NCI-H82 treated with DMSO at 0.1 percent for 48 hours (cell line): ENCODE measurements around the gene FAM47B.

Experiments
- DNase-seq: peaks from one replicate; lab custom pipeline; 2025; ENCODE audit not compliant: unreplicated experiment; lab: John Stamatoyannopoulos, UW

Gene FAM47B

DNA sequence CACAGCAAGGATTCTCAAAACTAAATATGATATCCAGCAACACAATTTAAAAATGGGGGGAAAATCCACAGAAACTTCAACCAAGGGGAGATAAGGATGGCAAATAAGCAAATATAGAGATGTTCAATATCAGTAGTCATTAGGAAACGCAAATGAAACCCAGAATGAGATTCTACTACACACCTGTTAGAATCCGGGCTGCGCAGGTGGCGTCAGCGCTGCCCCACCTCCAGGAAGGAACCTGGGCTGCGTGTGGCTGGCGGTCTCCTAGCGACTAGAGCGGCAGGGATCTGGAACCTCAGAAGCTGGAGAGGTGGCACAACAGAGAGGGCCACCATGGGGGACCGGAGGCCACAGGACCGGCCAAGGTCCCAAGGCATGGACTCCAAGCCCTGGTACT, at the start of gene FAM47B:
Gene FAM47B (plus strand): TSS at position 301 of the 400 bp plus-strand sequence. CDS start 36 bp downstream, at position 337.
- no peak for DNase-seq

DNA sequence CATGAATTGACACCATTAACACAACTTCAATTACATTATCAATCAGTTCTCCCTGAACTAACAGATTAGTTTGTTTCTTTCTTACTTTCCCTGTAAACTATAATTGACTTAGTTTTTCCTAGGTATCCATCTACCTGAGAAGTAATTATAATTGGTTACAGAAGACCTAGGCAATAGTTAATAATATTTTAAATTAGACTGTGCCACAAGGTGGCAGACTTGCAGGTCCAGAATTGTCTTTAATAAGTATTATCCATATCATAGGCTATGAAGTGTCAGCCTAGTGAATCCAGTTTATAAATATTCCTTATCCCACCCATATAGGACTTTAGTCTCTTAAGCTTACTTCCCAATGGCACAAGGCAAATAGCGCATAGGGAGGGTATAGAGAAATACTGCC, 48.9 kb upstream of the FAM47B start:
- no peak for DNase-seq

- DNase-seq, result no peak
Measured at GRCh38 chrX:34900691-34901090, 41.9 kb upstream of the FAM47B start.

DNA sequence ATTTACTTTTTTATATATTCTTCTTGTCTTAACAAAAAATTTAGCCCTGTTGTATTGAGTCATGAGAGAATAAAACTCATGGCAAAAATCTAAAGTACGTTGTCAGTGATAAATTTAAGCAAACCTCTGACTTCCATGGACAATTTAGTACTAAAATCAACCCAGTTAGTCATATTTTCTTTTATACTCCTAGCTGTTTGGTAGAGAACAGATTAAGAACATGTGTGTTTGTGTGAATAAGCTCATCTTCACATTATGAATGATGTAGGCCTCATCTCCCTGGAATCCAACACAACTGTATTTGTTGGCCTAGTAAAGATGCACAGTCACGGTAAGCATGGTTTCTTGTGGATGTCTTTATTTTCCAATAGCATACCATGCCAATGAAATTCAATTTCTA, 40.8 kb upstream of the FAM47B start:
- DNase-seq, result no peak

GRCh38 chrX:34903316-34903715, 39.3 kb upstream of the FAM47B start:
- no peak for DNase-seq

DNA sequence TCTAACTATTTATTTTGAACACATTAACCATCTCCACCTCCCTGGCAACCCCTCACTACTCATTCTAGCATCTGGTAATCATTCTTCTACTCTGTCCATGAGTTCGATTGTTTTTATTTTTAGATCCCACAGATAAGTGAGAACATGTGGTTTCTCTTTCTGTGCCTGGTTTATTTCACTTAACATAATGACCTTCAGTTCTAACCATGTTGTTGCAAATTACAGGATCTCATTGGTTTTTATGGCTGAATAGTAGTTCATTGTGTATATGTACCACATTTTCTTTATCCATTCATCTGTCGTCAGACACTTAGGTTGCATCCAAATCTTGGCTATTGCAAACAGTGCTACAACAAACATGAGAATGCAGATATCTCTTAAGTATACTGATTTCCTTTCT, 33.4 kb upstream of the FAM47B start:
- no peak for DNase-seq

- DNase-seq, result no peak
Measured at GRCh38 chrX:34915463-34916225, 27.0 kb upstream of the FAM47B start.

DNA sequence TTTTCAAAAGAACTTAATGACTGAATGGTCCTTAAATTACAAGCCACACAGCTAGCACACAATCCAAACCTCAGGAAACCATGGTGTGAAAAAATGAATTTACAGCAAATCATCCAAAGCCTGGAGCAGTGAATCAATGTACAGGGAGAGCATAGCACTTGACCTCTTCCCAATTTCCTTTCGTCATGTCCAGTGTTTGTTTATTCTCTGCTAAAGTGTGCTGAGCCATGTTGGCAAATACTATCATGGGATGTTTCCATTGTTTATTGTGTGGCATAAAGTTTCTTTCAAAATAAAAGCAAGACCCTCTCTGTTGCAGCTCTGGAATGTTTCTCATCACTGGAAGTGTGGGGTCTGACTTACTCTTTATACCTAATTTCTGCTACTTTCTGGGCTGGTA, 25.4 kb upstream of the FAM47B start:
- DNase-seq, result no peak

GRCh38 chrX:34918091-34918736, 24.4 kb upstream of the FAM47B start:
- no peak for DNase-seq

DNA sequence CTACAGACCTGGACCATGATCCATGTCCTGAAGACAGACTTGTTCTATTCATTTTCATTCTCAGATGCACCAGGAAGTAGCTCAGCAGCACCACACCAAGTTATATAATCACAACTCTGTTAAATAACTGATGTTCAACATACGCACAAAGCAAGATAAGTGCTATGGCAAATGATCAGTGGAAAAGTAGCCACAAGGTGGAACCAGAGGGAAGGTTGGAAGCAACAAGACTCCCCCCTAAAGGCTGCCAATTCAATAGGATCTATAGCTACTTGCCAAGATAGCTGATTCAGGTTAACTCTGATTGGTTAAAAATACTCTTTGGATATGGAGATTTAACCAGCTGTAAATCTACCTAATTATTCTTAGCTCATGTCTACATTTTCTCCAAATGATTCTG, 23.7 kb upstream of the FAM47B start:
- DNase-seq, result peak; percentile 3

- no peak for DNase-seq
Measured at GRCh38 chrX:34927866-34928265, 14.7 kb upstream of the FAM47B start.

GRCh38 chrX:34943235-34943634, 639 bp downstream of the FAM47B start:
- DNase-seq, result no peak

DNA sequence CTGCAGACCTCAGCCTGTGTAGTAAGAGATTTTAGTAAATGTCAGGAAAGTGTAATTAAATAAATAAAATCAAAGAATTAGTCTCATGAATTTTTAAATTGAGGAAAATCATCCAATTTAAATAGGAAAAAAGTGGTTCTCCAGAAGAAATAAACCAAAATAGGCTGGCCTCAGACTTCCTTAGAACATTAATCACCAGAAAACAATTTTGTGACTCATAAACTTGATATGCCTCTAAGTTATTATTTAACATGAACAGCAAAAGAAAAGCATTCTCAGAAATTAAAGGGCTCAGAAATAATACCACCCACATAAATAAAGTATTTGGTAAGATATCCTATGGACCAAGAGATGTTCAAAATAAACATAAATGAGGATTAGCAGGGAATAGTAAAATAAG, 14.3 kb downstream of the FAM47B start:
- no peak for DNase-seq

- no peak for DNase-seq
Measured at GRCh38 chrX:34961662-34962061, 19.1 kb downstream of the FAM47B start.

DNA sequence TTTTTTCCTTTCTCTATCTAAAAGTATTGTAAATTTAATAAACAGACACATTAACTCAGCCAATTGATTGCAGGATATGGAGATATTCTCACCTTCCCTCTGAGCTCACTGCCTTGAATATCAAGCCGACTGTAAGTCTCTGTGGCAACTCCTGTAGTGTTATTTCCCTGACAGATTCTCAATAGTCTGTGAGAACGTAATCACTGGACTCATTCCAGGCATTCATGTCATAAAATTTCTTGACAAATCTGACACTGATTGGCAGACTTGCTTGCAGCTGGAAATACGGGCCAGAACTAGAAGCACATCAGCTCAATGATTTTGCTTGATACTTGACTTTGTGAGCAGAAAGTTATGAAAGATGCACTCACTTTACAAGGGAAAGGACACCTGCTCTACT, 29.6 kb downstream of the FAM47B start:
- no peak for DNase-seq

DNA sequence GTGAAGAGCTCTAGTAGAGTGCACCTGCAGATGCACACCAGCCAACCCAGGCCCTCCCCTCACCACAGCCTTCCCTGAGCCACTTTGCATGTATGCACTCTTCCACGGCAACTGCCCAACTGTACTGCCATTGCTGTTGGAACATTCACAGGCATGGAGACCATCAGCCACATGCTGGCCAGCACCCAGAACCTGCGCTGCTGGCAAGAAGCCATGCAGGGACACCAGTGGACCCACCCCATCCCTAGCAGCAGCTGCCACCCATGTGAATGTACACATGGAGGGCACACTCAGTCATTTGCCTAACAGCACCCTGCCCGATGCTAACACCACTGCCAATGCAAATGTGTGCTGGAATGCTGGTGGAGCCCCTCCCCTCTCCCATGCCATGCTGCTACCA, 35.6 kb downstream of the FAM47B start:
- no peak for DNase-seq

GRCh38 chrX:34987646-34988045, 45.0 kb downstream of the FAM47B start:
- no peak for DNase-seq
